HG03097 (cell line): ENCODE results near the gene CEP19.

Source experiments
- ATAC-seq: cut with Tn5 transposase; IDR thresholded peaks from one replicate; pipeline ENCODE4 v1.9.1; 2021; ENCODE audit not compliant: unreplicated experiment, low FRiP score

The CEP19 gene

DNA sequence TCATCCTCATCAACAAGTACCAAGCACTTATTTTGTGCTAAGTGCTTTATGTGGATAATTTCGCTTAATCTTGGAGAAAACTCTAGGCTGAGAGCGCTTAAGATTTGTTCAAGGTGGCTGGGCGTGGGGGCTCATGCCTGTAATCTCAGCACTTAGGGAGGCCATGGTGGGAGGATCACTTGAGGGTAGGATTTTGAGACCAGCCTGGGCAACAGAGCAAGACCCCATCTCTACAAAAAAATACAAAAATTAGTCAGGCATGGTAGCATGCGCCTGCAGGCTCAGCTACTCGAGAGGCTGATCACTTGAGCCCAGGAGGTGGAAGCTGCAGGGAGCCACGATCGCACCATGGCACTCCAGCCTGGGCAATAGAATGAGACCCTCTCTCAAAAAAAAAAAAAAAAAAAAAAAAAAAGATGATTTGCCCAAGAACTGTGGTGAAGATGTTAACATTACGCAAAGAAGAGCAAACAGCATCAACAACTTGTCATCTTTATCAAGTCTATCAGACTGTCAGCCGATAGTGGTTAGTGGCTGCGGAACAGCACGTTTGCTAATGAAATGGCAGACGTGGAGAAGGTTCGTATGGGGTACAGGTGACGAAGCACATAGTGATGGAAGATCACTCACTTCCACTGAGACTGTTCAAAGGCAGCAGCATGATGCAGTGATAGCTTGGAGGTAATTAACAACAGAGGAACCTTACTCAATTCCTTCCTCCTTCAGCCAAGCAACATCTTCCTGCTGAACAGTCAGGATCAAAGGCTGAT, 44.8 kb downstream of the CEP19 start:
- ATAC-seq: no peak

DNA sequence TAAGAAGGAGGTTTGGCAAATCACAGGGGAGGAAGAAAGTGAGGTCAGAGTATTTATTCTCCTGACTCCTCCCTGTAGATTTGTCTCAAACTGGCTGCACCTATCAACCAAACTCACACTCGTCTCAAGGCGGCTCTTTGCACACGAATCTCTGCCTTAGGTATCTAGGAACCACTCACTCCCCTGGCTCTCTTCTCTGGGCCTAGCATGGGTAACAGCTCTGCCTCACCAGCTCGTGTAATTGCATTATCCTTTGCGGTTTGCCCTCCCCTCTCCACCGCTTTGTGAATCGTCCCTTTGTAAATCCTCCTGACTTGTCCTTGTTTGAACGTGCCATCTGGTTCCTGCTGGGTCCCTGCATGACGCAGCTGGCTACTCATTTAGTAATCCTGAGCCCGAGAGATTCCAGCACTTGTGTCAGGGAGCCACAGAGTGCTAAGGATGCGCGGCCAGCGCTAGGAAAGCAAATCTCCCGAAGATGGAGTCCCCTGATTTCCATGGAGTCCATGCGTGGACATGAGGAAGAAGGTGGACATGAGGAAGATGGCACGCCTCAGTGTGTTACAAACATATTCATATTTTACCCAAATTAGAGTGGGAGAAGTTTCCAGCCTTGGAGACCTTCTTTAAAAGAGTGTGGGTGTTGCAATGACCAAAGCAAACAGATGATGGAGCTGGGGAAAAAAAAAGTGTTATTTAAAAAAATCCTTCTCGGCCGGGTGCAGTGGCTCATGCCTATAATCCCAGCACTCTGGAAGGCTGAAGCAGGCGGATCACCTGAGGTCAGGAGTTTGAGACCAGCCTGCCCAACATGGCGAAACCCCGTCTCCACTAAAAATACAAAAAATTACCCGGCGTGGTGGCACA, 45.8 kb downstream of the CEP19 start:
- no peak for ATAC-seq

DNA sequence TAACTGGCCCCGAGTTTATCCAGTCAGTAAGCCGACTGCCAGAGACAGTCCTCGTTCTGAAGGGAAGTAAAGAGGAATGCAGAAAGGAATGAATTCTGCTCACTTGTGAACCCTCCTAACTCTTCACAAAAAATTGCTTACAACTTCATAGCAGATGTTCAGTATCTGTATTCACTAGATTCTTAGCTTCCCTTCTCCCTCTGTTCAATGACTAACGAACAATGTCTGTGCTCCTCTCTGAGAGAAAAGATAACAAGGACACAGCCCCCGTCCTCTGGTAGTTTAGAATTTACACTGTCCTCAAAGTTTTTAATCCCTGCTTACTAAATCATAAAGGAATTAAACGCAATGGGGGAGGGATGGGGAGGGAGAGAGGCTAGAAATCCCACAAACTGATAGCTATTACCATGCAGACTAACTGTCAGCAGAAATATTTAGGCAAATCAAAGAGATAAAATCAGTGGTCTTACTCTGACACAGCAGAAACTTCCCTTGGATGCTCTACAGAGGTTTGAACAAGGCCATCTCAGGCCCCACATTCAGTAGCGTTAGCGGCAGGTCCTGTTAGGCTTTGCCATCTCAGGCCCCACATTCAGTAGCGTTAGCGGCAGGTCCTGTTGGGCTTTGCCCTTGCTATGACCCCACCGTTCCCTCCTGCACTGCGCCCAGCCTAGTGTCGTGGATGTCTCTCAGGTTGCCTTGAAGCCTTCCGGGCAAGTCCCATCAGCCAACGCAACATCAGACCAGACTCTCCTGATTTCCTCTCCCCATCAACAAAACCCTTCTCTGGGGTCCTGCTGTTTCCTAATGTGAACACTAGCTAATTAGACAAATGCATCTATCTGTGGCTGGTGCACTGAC, 49.1 kb downstream of the CEP19 start:
- no peak for ATAC-seq

DNA sequence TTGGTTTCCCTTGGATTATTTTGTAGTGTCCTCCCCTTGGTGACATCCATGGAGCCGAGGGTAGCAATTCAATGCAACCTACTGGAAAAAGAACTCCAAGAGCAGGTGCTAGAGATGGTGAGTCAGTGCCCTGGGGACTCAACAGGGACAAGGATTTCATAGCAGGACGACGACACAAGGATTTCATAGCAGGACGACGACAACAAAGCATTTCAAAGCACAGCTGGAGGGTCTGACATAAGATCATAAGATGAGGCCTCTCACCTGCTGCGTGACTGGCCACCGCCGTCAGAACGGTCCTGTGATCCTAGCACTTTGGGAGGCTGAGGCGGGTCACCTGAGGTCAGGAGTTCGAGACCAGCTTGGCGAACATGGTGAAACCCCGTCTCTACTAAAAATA, 50.0 kb downstream of the CEP19 start:
- no peak for ATAC-seq

DNA sequence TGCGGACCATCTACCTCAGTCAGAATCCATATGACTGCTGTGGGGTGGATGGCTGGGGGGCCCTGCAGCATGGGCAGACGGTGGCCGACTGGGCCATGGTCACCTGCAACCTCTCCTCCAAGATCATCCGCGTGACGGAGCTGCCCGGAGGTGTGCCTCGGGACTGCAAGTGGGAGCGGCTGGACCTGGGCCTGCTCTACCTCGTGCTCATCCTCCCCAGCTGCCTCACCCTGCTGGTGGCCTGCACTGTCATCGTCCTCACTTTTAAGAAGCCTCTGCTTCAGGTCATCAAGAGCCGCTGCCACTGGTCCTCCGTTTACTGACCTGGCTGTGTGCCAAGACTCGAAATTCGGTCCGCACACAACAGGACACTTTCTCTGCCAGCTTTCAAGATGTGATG, 50.6 kb downstream of the CEP19 start:
- ATAC-seq: no peak

DNA sequence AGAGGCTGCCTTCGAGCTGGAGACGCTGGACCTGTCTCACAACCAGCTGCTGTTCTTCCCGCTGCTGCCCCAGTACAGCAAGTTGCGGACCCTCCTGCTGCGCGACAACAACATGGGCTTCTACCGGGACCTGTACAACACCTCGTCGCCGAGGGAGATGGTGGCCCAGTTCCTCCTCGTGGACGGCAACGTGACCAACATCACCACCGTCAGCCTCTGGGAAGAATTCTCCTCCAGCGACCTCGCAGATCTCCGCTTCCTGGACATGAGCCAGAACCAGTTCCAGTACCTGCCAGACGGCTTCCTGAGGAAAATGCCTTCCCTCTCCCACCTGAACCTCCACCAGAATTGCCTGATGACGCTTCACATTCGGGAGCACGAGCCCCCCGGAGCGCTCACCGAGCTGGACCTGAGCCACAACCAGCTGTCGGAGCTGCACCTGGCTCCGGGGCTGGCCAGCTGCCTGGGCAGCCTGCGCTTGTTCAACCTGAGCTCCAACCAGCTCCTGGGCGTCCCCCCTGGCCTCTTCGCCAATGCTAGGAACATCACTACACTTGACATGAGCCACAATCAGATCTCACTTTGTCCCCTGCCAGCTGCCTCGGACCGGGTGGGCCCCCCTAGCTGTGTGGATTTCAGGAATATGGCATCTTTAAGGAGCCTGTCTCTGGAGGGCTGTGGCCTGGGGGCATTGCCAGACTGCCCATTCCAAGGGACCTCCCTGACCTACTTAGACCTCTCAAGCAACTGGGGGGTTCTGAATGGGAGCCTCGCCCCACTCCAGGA, 51.5 kb downstream of the CEP19 start:
- no peak for ATAC-seq

DNA sequence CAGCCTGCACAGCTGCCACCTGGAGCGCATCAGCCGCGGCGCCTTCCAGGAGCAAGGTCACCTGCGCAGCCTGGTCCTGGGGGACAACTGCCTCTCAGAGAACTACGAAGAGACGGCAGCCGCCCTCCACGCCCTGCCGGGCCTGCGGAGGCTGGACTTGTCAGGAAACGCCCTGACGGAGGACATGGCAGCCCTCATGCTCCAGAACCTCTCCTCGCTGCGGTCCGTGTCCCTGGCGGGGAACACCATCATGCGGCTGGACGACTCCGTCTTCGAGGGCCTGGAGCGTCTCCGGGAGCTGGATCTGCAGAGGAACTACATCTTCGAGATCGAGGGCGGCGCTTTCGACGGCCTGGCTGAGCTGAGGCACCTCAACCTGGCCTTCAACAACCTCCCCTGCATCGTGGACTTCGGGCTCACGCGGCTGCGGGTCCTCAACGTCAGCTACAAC, 52.1 kb downstream of the CEP19 start:
- ATAC-seq: no peak
